Activated CD8-positive, alpha-beta T cell treated with anti-CD3 and anti-CD28 coated beads, Interleukin-2, amount 10 ng/mL, durations not matched to agents 7 days and 5 days (primary cell): ENCODE results near the gene ADGRL3. TPM values are rescaled to one million over a fixed set of nuclear protein-coding genes. Genes with fewer than 3 reads are reported as not detected.
"Not testable (repeated sequence)": the region's sequence is repeated elsewhere in the genome, so short reads cannot be mapped to it uniquely, and the experiment has no call there.

Source experiments
- ATAC-seq: fragments of 150-1000 bp; cut with Tn5 transposase; one replicate; pipeline ENCODE4 v1.10.0; 2021; ENCODE audit warnings: moderate library complexity
- CTCF ChIA-PET: fragments of 350-600 bp; sonication (Branson Sonifier 250); formaldehyde crosslinking; loops from one replicate; lab custom pipeline; 2021; ENCODE audit warnings: antibody characterized with exemption; lab: Charles Lee
- POLR2A ChIA-PET: fragments of 350-600 bp; sonication (Branson Sonifier 250); formaldehyde crosslinking; loops from one replicate; lab custom pipeline; 2021; ENCODE audit warnings: antibody characterized with exemption; lab: Charles Lee
- DNase-seq: peaks from one replicate; pipeline ENCODE4 v3.0.0-alpha.2; 2020
- H3K27ac Mint-ChIP-seq: one replicate; pipeline ENCODE4 v1.8.0; 2021; ENCODE audit warnings: mild to moderate bottlenecking, mixed read lengths
- H3K27me3 Mint-ChIP-seq: one replicate; pipeline ENCODE4 v1.8.0; 2021; ENCODE audit warnings: low read depth, mixed read lengths
- H3K36me3 Mint-ChIP-seq: one replicate; pipeline ENCODE4 v1.8.0; 2021; ENCODE audit warnings: low read depth, mixed read lengths
- H3K4me1 Mint-ChIP-seq: one replicate; pipeline ENCODE4 v1.8.0; 2021; ENCODE audit warnings: low read depth, mixed read lengths
- H3K4me3 Mint-ChIP-seq: one replicate; pipeline ENCODE4 v1.8.0; 2021; ENCODE audit warnings: mild to moderate bottlenecking, mixed read lengths
- H3K9me3 Mint-ChIP-seq: one replicate; pipeline ENCODE4 v1.8.0; 2022; ENCODE audit warnings: mixed read lengths; ENCODE audit not compliant: insufficient read depth
- total RNA-seq, 2 experiments: library from RNA; stranded (reverse); gene quantifications; one replicate each; pipeline ENCODE4 v1.2.3, GENCODE V29; 2021

ADGRL3 gene
- total RNA-seq, 2 experiments from 2014 or later: not detected

DNA sequence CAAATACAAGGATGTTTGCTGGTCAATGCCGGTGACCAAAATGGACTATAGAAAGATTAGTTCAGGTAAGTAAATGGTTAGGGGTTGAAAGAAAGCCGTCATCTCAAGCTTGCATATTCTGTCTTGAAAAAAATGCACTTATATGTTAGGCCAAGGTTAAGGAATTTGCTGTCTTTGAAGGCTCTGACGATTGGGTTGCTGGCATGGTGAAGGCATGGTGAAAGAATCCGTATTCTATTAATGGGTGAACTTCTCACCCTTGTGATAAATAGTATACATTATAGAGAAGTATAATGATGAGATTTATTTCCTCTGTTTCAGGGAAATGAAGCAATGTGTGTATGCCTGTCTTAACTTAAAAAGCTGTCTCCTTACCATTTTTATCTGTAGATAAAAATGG is 132.6 kb downstream of the ADGRL3 start:
- Mint-ChIP-seq H3K4me1 (no peaks in the 10 kb centered on the region), H3K4me3 (no peak overlapping the region)
- DNase-seq: no peak

DNA sequence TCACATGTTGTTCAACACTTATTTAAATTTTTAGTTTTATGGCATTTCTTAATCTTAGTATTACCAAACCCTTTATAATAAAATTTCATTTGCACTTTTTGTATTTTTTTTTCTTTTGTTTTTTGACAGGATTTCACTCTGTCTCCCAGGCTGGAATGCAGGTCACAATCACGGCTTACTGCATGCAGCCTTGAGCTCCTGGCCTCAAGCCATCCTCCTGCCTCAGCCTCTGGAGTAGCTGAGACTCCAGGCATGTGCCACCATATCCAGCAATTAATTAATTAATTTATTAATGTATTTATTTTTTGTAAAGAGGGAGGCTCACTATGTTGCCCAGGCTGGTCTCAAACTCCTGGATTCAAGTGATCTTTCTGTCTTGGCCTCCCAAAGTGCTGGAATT is 133.4 kb downstream of the ADGRL3 start:
- ATAC-seq (no peak), DNase-seq (no peak)
- Mint-ChIP-seq H3K27me3 (no peaks in the 10 kb centered on the region), H3K4me1 (no peaks in the 10 kb centered on the region), H3K27ac (no peak overlapping the region), H3K36me3 (no peaks in the 10 kb centered on the region), H3K4me3 (no peak overlapping the region), H3K9me3 (no peaks in the 10 kb centered on the region)
- CTCF ChIA-PET: no interaction called here
- POLR2A ChIA-PET: no interaction called here

More for the DNA sequence above, 132.6 kb downstream of the ADGRL3 start:
- ChIA-PET CTCF (no interaction called here), POLR2A (no interaction called here)
- no peak for ATAC-seq
- H3K9me3 Mint-ChIP-seq: no peaks in the 10 kb centered on the region
- H3K27ac Mint-ChIP-seq: no peak overlapping the region
- H3K36me3 Mint-ChIP-seq: no peaks in the 10 kb centered on the region
- H3K27me3 Mint-ChIP-seq: no peaks in the 10 kb centered on the region

DNA sequence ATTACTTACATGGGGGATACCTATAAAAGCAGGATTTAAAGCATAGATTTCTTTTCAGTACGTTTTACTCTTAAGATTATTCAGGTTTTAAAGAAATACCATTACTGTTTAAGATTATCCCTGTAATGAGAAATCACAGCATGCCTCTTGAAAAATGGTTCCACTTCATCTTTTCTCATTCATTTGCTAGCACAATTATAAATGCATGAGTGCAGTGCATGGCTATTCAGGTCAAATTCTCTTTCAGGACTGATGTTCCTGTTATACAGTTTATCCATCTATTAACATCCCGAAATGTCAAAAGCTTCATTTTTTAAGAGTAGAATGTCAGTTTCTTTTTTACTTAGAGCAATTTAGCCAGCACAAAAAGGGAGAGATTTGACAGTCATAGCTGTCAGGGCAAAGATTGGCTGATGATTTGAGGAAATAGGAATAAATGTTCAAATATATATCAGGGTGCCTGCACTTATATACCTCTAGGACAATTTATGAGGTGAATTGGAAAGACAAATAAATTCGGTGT is 135.2 kb downstream of the ADGRL3 start:
- ChIA-PET POLR2A (no interaction called here), CTCF (no interaction called here)
- H3K27ac Mint-ChIP-seq: no peak overlapping the region
- no peaks in the 10 kb centered on the region for H3K27me3 Mint-ChIP-seq
- no peaks in the 10 kb centered on the region for H3K9me3 Mint-ChIP-seq
- H3K4me1 Mint-ChIP-seq: no peaks in the 10 kb centered on the region
- H3K4me3 Mint-ChIP-seq: no peak overlapping the region
- ATAC-seq: no peak
- DNase-seq: no peak
- H3K36me3 Mint-ChIP-seq: no peaks in the 10 kb centered on the region

DNA sequence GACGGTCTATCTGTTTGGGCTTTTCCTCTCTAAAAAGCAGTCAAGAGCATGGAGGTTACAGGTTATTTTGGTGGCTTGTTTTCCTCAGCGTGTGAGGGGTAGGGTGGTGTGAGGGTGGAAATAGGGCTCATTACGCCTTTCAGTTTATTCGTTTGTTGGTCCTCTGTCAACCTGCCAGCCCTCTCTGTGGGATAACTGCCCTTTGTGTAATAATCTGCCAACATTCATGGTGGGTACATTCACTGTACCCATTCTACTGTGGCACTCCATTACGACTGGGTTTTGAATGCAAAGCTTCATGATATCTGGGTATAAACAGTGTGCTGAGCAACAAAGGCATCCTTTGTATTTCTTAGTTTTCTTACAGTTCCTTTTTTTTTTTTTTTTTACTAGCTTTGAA is 136.4 kb downstream of the ADGRL3 start:
- no peaks in the 10 kb centered on the region for H3K27me3 Mint-ChIP-seq
- no peaks in the 10 kb centered on the region for H3K4me1 Mint-ChIP-seq
- no peak overlapping the region for H3K4me3 Mint-ChIP-seq
- POLR2A ChIA-PET: no interaction called here
- no peaks in the 10 kb centered on the region for H3K9me3 Mint-ChIP-seq
- H3K36me3 Mint-ChIP-seq: no peaks in the 10 kb centered on the region
- ATAC-seq (no peak), DNase-seq (no peak)
- CTCF ChIA-PET: no interaction called here
- no peak overlapping the region for H3K27ac Mint-ChIP-seq

DNA sequence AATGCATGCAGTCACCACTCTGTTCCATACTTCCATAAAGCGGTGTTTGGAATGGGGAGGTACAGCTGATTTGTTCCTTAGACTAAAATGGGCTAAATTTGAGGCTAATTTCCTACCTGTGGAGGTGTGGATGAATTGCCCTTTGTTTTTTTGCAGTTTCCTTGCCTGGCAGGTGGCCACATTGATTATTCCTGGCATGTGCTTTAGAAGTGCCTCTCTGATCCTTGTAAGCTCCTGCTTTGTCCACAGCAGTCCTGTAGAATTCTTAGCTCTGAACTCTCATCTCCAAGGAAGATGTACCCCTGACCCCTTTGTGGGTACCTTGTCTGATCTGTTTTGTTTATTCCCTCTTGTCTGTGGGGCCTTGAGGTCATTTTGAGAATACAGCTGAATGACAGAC is 136.8 kb downstream of the ADGRL3 start:
- ATAC-seq (no peak), DNase-seq (no peak)
- POLR2A ChIA-PET: interaction anchor here (0.8 kb wide), 1 partner anchor 1674 kb away, joined by 3 read pairs; no protein-coding TSS in a partner anchor
- no peak overlapping the region for H3K4me3 Mint-ChIP-seq
- no peak overlapping the region for H3K27ac Mint-ChIP-seq
- H3K9me3 Mint-ChIP-seq: no peaks in the 10 kb centered on the region
- no peaks in the 10 kb centered on the region for H3K4me1 Mint-ChIP-seq
- CTCF ChIA-PET: no interaction called here
- H3K27me3 Mint-ChIP-seq: no peaks in the 10 kb centered on the region
- H3K36me3 Mint-ChIP-seq: no peaks in the 10 kb centered on the region

DNA sequence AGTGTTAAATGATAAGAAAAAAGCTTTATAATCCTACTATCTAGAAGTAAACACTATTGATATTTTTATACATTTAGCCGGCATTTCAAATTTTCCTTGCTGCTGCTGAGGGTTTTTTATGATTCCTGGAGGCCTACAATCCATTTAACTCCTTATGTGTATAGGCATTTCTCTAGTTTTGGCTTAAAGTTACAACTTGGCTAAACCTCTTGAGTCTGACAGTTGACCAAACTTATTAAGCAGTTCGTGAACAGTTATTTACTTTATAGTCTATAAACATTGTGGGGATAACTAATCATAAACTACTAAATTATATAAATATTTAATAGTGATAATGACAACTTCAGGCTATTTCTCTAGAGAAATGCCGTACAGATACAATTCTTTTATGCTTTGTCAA is 141.9 kb downstream of the ADGRL3 start:
- no peaks in the 10 kb centered on the region for H3K27me3 Mint-ChIP-seq
- ATAC-seq (no peak), DNase-seq (no peak)
- H3K4me1 Mint-ChIP-seq: no peaks in the 10 kb centered on the region
- CTCF ChIA-PET: no interaction called here
- H3K27ac Mint-ChIP-seq: no peak overlapping the region
- no peaks in the 10 kb centered on the region for H3K36me3 Mint-ChIP-seq
- H3K9me3 Mint-ChIP-seq: no peaks in the 10 kb centered on the region
- no peak overlapping the region for H3K4me3 Mint-ChIP-seq
- POLR2A ChIA-PET: no interaction called here

DNA sequence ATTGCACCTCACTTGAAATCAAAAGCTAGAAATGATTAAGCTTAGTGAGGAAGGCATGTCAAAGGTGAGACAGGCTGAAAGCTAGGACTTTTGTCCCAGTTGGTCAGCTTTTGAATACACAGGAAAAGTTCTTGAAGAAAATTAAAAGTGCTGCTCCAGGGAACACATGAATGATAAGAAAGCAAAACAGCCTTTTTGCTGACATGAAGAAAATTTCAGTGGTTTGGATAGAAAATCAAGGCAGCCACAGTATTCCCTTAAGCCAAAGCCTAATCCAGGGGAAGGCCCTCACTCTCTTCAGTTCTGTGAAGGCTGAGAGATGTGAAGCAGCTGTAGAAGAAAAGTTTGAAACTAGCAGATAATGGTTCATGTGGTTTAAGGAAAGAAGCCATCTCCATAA is 150.8 kb downstream of the ADGRL3 start:
- CTCF ChIA-PET: no interaction called here
- no peak overlapping the region for H3K4me3 Mint-ChIP-seq
- no peaks in the 10 kb centered on the region for H3K36me3 Mint-ChIP-seq
- no peaks in the 10 kb centered on the region for H3K4me1 Mint-ChIP-seq
- POLR2A ChIA-PET: no interaction called here
- no peak overlapping the region for H3K27ac Mint-ChIP-seq
- ATAC-seq (no peak), DNase-seq (no peak)
- H3K9me3 Mint-ChIP-seq: peaks cover 6% of the 10 kb centered on the region
- no peaks in the 10 kb centered on the region for H3K27me3 Mint-ChIP-seq

DNA sequence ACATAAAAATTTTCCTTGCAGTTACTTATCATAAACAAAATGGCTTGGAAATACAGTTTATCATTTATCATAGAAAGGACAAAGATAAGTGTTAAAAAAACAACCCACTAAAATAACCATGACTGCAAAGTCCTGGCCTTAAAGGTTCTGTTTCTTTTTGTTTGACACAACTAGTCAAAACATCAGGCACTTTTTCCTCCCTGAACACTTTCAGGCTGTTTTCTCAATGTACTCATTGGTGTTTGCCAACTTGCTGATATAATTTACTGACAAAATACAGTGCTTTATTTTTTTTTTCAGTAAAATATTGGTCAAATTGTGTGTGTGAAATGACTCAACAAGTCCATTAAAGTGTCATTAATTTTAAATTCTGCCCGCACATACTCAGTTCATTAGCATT is 156.6 kb downstream of the ADGRL3 start:
- H3K27ac Mint-ChIP-seq: no peak overlapping the region
- H3K27me3 Mint-ChIP-seq: no peaks in the 10 kb centered on the region
- CTCF ChIA-PET: no interaction called here
- H3K4me3 Mint-ChIP-seq: no peak overlapping the region
- H3K36me3 Mint-ChIP-seq: no peaks in the 10 kb centered on the region
- H3K4me1 Mint-ChIP-seq: no peaks in the 10 kb centered on the region
- POLR2A ChIA-PET: no interaction called here
- peaks cover 4% of the 10 kb centered on the region for H3K9me3 Mint-ChIP-seq
- no peak for ATAC-seq
- DNase-seq: no peak

DNA sequence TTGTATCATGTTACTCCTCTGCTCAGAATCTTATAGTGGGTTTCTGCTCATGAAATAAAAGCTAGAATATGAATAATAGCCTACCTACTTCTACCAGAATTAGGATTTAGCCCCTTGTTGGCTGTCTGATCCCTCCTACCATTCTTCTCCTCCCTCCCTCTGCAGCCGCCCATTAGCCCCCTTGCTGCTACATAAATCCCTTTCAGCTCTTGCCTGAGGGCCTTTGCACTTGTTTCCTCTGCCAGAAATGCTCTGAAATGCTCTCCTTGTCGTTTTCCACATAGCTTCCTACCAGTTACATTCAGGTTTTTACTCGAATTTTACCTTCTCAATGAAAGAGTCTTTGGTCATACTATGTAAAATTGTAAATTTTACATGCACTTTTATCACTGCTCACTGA is 159.2 kb downstream of the ADGRL3 start:
- no peak for DNase-seq
- no peak overlapping the region for H3K27ac Mint-ChIP-seq
- no peak overlapping the region for H3K4me3 Mint-ChIP-seq
- CTCF ChIA-PET: no interaction called here
- POLR2A ChIA-PET: no interaction called here
- H3K4me1 Mint-ChIP-seq: no peaks in the 10 kb centered on the region
- ATAC-seq: no peak
- no peaks in the 10 kb centered on the region for H3K27me3 Mint-ChIP-seq
- H3K9me3 Mint-ChIP-seq: peaks cover 9% of the 10 kb centered on the region
- no peaks in the 10 kb centered on the region for H3K36me3 Mint-ChIP-seq

DNA sequence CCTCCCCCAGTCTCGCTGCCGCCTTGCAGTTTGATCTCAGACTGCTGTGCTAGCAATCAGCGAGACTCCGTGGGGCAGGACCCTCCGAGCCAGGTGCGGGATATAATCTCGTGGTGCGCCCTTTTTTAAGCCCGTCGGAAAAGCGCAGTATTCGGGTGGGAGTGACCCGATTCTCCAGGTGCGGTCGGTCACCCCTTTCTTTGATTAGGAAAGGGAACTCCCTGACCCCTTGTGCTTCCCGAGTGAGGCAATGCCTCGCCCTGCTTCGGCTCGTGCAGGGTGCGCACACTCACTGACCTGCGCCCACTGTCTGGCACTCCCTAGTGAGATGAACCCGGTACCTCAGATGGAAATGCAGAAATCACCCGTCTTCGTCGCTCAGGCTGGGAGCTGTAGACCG is 172.7 kb downstream of the ADGRL3 start:
- ATAC-seq, H3K27ac Mint-ChIP-seq, H3K36me3 Mint-ChIP-seq, H3K9me3 Mint-ChIP-seq, H3K27me3 Mint-ChIP-seq, DNase-seq, POLR2A ChIA-PET, CTCF ChIA-PET, H3K4me3 Mint-ChIP-seq, H3K4me1 Mint-ChIP-seq: not testable (repeated sequence)

DNA sequence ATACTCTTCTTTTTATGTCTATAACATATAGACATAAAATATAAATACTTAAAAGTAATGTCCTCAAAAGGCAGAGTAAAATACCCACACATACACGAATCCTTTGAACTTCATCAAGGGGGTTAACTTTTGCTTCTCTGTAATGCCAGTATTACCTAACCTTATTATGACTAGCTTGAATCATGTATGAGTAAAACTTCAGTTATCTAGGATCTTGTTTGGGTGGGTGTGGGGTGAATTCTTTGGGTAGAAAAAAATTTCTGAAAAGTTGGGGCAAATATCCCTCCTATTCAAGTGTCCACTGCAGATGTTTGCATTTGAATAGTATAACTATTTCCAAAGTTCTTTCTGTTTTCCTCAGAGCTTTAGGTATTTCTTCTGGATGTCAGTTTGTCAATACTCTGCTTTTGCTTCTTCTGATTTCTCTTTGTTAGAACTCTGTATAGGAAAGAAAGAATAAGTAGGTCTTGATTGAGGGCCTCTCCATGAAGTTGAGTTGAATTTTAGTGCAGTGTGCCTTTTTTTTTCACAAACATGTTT is 173.8 kb downstream of the ADGRL3 start:
- Mint-ChIP-seq H3K9me3 (no peaks in the 10 kb centered on the region), H3K36me3 (no peaks in the 10 kb centered on the region), H3K4me3 (no peak overlapping the region), H3K27ac (no peak overlapping the region), H3K27me3 (no peaks in the 10 kb centered on the region), H3K4me1 (no peaks in the 10 kb centered on the region)
- DNase-seq (no peak), ATAC-seq (no peak)
- ChIA-PET POLR2A (no interaction called here), CTCF (no interaction called here)

DNA sequence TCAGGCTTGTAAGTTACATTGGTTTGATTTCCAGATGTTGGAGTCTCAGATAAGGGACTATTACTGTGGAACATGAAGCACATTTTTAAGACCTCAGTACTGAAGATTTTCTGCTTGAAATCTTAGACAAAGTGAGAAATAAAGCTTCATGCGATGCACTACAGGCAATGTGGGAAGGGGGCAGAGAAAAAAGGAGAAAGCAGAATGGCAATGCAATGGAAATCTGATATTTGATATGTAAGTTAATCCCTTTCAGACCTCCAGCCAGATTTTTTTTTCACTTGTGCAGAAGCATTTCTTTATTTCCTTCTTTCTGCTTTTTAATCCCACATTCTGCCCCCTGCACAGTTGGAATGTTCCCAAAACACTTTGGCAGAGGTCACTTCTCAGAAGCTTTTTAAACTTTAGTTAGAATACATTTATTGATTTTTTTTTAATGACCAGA is 174.3 kb downstream of the ADGRL3 start:
- H3K9me3 Mint-ChIP-seq: no peaks in the 10 kb centered on the region
- ATAC-seq (no peak), DNase-seq (no peak)
- ChIA-PET CTCF (no interaction called here), POLR2A (no interaction called here)
- H3K4me3 Mint-ChIP-seq: no peak overlapping the region
- H3K4me1 Mint-ChIP-seq: no peaks in the 10 kb centered on the region
- H3K27me3 Mint-ChIP-seq: no peaks in the 10 kb centered on the region
- no peak overlapping the region for H3K27ac Mint-ChIP-seq
- no peaks in the 10 kb centered on the region for H3K36me3 Mint-ChIP-seq

DNA sequence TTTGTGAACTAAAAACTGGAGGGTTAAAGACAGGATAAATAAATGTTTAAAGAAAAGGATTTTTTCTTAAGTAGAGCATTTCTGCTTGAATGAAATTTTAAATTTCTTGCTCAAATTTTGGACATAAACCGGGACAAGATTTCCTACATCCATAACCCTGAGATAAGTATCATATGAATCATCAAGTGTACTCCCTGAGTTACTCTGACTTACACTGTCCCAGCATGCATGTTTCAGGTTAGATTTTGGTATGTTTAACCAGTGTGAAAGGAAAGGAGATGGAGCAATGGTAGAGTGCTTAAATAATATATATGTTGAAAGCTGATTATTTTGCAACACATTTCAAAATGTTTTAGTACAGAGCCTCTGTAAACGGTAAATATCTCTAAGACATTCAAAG is 175.2 kb downstream of the ADGRL3 start:
- ChIA-PET POLR2A (no interaction called here), CTCF (no interaction called here)
- no peak for ATAC-seq
- Mint-ChIP-seq H3K27me3 (no peaks in the 10 kb centered on the region), H3K27ac (no peak overlapping the region), H3K4me1 (no peaks in the 10 kb centered on the region), H3K36me3 (no peaks in the 10 kb centered on the region), H3K4me3 (no peak overlapping the region), H3K9me3 (no peaks in the 10 kb centered on the region)
- DNase-seq: no peak
